Mesothelial cell of epicardium (in vitro differentiated cells): ENCODE results near the gene CRIP1. TPM values are rescaled to one million over a fixed set of nuclear protein-coding genes. Genes with fewer than 3 reads are reported as not detected.

Experiments
- DNase-seq, 2 experiments: peaks; one replicate each; pipeline ENCODE4 v3.0.0; 2021; ENCODE audit warnings: low spot score in 2 of 2; ENCODE audit not compliant: unreplicated experiment in 2 of 2
- H3K27ac Mint-ChIP-seq: 2 replicates; pipeline ENCODE4 v1.8.0; 2021; ENCODE audit warnings: mixed read lengths
- H3K27me3 Mint-ChIP-seq: 2 replicates; pipeline ENCODE4 v1.8.0; 2021; ENCODE audit warnings: low read depth, mixed read lengths
- H3K36me3 Mint-ChIP-seq: 2 replicates; pipeline ENCODE4 v1.8.0; 2021; ENCODE audit warnings: mixed read lengths
- H3K4me1 Mint-ChIP-seq: 2 replicates; pipeline ENCODE4 v1.8.0; 2021; ENCODE audit warnings: mixed read lengths
- H3K4me3 Mint-ChIP-seq: 2 replicates; pipeline ENCODE4 v1.8.0; 2021; ENCODE audit warnings: mild to moderate bottlenecking, moderate library complexity, mixed read lengths
- H3K9me3 Mint-ChIP-seq: 2 replicates; pipeline ENCODE4 v1.8.0; 2021; ENCODE audit warnings: mixed read lengths
- total RNA-seq: library from RNA; stranded (reverse); gene quantifications from 3 replicates; pipeline ENCODE4 v1.2.1, GENCODE V29; 2021
- TF ChIP-seq, protein P1 (sequence below): fragments of 200-600 bp; sonication (generic); IDR thresholded peaks from one replicate; pipeline ENCODE4 v1.5.0; 2021; ENCODE audit warnings: antibody characterized with exemption; ENCODE audit not compliant: unreplicated experiment

CRIP1 gene
- total RNA-seq, 1 donor from 2014 or later: 17.1 TPM

DNA sequence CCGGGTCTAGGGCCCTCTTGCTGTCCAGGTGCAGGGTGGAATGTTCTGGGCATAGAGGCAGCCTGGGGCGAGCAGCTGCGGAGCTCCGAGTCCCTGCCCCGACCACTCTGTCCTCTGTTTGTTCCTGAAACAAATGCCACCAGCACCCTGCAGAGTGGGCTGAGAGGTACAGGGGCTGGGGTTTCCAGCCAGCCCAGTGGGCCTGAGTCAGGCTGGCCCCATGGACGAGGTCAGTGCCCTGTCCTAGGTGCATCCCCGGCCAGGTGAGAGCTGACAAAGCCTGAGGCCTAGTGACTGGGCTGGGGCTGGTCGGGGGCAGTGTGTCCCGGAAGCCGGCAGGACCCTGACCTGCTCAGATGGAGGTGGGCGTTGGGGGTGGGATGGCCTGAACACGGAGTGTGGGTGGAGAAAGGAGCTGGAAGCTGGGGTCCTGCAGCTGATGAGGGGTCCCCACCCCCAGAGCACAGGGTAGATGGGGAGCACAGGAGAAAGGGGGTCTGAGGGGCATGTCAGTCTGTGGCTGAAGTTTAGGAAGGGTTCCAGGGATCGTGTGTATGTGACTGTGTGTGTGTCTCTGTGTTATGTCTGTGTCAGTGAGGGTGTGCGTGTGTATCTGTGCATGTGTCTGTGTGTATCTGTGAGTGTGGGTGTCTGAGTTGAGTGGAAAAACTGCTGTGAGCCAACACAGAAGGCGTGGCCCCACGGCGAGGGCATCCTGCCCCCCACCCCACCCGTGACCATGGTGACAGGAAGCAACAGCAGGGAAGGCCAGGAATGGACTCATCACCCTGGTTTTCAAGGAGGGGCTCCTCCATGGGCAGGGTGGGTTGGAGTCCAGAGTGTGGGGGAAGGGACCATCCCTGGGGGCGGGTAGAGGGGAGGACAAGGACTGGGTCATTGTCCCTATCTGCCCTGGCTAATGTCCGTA is 2.4 kb upstream of the CRIP1 start:
- Mint-ChIP-seq H3K36me3 (no peaks in the 10 kb centered on the region), H3K27me3 (peaks cover 54% of the 10 kb centered on the region), H3K4me1 (peaks cover 44% of the 10 kb centered on the region), H3K4me3 (no peak overlapping the region), H3K27ac (peak overlapping the region; percentile 0), H3K9me3 (no peaks in the 10 kb centered on the region)
- TF ChIP-seq, protein P1, sequence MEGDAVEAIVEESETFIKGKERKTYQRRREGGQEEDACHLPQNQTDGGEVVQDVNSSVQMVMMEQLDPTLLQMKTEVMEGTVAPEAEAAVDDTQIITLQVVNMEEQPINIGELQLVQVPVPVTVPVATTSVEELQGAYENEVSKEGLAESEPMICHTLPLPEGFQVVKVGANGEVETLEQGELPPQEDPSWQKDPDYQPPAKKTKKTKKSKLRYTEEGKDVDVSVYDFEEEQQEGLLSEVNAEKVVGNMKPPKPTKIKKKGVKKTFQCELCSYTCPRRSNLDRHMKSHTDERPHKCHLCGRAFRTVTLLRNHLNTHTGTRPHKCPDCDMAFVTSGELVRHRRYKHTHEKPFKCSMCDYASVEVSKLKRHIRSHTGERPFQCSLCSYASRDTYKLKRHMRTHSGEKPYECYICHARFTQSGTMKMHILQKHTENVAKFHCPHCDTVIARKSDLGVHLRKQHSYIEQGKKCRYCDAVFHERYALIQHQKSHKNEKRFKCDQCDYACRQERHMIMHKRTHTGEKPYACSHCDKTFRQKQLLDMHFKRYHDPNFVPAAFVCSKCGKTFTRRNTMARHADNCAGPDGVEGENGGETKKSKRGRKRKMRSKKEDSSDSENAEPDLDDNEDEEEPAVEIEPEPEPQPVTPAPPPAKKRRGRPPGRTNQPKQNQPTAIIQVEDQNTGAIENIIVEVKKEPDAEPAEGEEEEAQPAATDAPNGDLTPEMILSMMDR: no peak
- no peak for DNase-seq

DNA sequence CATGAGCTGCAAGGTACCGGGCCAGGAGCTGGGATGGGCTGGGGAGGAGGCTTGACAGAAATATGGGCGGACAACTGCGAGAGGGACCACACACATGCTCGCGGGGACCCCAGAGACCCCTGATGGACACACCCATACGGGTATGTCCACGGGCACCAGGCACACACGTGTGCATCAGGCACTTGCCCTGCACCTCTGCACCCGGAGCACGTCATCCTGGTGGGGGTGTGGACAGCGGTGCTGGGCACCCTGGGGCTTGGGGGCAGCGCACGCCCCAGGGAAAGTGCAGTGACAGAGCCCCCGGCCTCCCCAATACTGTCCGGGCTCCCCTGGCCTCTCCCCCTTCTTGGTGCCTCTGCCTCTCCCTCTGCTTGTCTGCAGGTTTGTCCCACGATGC is 1.7 kb upstream of the CRIP1 start:
- H3K27me3 Mint-ChIP-seq: peaks cover 50% of the 10 kb centered on the region
- TF ChIP-seq, protein P1: no peak
- H3K9me3 Mint-ChIP-seq: no peaks in the 10 kb centered on the region
- peaks cover 45% of the 10 kb centered on the region for H3K4me1 Mint-ChIP-seq
- no peak overlapping the region for H3K4me3 Mint-ChIP-seq
- no peaks in the 10 kb centered on the region for H3K36me3 Mint-ChIP-seq
- no peak for DNase-seq
- no peak overlapping the region for H3K27ac Mint-ChIP-seq

DNA sequence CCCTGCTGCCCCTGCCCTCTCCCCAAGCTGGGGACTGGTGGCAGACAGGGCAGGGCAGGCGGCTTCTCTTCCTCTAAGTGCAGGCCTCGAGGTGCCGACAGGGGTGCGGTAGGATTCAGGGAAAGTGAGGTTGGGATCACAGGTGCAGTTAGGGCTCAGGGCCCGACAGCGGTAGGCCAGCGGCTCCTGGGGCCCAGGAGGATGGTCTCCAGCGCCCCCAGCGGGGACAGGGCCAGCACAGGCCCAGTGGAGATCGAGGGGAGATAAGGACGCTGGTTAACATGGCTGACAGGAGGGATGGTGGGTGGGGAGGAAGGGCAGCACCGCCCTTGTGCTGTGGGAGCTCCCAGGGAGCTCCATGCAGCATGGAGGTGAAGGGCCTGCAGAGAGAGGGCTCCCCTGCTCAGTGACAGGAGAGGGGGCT is 935 bp upstream of the CRIP1 start:
- Mint-ChIP-seq H3K27me3 (peaks cover 43% of the 10 kb centered on the region), H3K4me3 (peak overlapping the region; percentile 36), H3K9me3 (no peaks in the 10 kb centered on the region), H3K27ac (no peak overlapping the region), H3K4me1 (peaks cover 42% of the 10 kb centered on the region), H3K36me3 (no peaks in the 10 kb centered on the region)
- peak in 1 of 2 experiments; percentile 67 for DNase-seq
- TF ChIP-seq, protein P1: peak; percentile 34

DNA sequence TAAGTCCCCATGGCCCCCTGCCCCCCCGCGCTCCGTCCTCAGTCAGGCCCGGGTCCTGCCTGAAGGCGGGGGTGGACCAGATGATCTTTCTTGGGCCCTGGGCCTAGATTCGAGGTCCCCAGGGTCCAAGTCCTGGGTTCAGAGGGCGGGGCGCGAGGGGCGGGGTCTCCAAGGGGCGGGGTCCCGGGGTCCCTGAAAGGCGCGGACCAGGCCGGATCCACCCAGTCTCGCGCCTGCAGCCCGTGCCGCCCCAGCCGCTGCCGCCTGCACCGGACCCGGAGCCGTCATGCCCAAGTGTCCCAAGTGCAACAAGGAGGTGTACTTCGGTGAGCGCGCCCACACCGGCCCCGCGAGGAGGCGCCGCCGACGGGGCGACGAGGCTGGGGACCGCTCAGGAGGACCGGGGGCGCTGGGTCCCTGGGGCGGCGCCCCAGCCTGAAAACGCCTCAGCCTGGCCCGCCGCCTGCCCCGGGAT is 325 bp downstream of the CRIP1 start:
- H3K27ac Mint-ChIP-seq: no peak overlapping the region

DNA sequence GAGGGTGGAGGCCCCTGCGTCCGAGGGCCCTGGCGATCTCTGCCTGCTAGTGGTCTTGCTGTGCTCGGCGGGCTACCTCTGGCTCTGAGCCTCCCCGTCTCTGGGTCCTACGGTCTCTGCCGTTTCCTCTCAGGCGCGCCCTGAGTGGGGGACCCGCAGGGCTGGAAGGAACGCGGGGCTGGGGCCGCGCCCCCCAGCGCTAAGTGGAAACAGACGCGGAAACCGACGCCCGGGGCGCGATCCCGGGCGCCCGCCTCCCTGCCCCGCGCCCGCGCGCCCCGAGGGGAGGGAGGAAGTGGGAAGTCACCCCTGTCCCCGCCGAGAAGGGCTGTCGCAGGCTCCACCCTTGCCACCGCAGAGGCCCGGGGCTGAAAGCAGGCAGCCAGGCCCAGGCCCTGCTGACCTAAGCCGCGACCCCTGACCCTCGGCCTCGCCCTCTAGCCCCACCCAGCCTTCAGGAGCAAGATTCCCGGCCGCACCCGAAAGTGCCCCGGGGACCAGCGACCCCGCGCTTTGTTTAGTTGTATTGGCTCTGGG is 831 bp downstream of the CRIP1 start:
- TF ChIP-seq, protein P1: no peak
- H3K27me3 Mint-ChIP-seq: peaks cover 42% of the 10 kb centered on the region
- DNase-seq: no peak
- no peaks in the 10 kb centered on the region for H3K36me3 Mint-ChIP-seq
- H3K4me3 Mint-ChIP-seq: peak overlapping the region; percentile 50
- H3K4me1 Mint-ChIP-seq: peaks cover 29% of the 10 kb centered on the region
- H3K9me3 Mint-ChIP-seq: no peaks in the 10 kb centered on the region
- H3K27ac Mint-ChIP-seq: no peak overlapping the region

More for the DNA sequence above, 325 bp downstream of the CRIP1 start:
- Mint-ChIP-seq H3K27me3 (peaks cover 42% of the 10 kb centered on the region), H3K36me3 (no peaks in the 10 kb centered on the region), H3K4me1 (peaks cover 34% of the 10 kb centered on the region), H3K9me3 (no peaks in the 10 kb centered on the region), H3K4me3 (peak overlapping the region; percentile 50)
- TF ChIP-seq, protein P1: no peak
- no peak for DNase-seq
